ENCODE data around the gene ZC3H7A. TPM values are rescaled to one million over a fixed set of nuclear protein-coding genes. Genes with fewer than 3 reads are reported as not detected.
A peak's percentile ranks its signal among the peaks of the same experiment; 100 is the strongest.

Gene ZC3H7A
- total RNA-seq, 1 donor from 2014 or later = 22.6 TPM

GRCh38 chr16:11784038-11784369 is 13.1 kb downstream of the ZC3H7A start:
- ATAC-seq (no peak), DNase-seq (ENCODE audit: missing footprints) (no peak)
- intact Hi-C loops (cut with DNase I) = loop anchor here (5.0 kb wide), 1 partner anchor 42 kb away; the partner anchor contains the start of gene TXNDC11

DNA sequence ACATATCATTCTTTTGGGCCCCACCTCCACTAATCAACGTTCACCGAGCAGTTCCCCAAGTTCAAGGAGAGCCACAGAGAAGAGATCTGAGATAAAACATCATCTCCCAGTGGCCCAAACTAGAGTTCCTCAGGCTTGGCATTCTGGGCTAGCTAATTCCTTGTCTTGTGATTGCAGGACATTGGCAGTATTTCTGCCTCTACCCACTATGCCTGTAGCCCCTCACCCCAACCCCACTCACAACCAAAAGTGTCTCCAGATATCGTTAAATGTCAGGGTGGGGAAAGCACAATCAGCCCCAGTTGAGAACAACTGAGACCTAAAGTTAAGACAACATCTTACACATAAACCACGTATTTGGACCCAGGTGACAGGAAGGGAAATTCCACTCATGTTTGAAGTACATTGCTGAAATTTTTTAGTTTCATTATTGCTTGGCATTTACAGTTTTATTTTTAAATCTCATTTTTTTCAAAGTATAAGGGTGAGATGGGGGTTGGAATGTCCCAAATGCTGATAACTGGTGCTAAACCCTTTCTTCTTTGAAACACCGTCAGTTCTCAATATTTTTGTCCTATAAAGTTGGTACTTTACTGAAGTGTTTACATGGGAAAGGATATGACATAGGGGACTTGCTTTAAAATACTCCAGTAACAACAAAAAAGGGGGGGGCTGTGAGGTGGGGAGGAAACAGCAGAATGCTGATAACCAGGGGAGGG is 13.6 kb downstream of the ZC3H7A start:
- ATAC-seq (peak; percentile 51), DNase-seq (ENCODE audit: missing footprints) (no peak)
- intact Hi-C loops (cut with DNase I) = loop anchor here (5.0 kb wide), 1 partner anchor 41 kb away; the partner anchor contains the start of gene TXNDC11

DNA sequence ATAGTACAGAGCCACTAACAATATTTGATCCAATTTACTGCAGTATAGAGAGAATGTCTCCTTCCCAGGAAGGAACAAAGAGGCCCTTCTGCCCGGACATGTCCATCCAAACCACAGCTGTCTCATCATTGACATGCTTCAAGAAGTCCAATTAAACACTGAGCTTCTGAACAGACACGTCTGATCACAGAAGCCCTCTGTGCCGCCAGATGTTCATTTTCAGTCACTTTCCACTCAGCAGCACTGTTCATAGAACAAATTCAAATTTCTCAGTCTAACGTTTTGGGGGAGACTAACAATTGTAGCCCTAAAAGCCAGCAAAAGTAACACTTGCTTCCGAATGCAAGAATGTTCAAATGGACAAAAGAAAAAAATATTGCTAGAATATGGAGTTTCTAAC is 15.3 kb downstream of the ZC3H7A start:
- DNase-seq (ENCODE audit: missing footprints) (no peak), ATAC-seq (no peak)
- intact Hi-C loops (cut with DNase I) = loop anchor here (5.0 kb wide), 1 partner anchor 39 kb away; the partner anchor contains the start of gene TXNDC11

DNA sequence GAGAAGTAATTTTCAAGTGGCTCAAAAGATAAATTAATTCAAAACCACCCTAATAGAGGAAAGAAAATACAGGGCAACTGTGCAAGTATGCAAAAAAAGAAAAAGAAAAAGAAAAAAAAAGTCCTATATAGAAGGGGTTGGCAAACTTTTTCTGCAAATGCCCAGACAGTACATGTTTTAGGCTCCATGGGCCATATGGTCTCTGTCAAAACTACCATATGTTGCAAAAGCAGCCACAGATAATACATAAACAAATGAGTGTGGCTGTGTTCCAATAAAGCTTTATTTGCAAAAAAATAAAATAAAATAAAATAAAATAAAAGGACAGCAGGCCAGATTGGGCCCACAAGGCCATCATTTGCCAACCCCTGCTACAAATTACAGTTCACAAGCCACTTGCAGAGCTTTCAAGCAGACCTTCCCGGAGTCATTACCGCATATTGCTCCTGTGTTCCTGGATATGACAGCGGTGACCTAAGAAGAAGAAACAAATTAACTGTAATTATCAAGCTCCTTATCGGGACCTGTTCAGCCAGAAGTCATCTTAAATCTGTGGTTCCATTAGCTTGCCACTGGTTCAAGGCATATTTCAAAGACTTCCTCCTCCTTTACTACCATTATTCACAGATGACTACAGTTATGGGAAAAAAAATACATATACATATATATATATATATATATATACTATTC is 15.9 kb downstream of the ZC3H7A start:
- ATAC-seq (no peak), DNase-seq (ENCODE audit: missing footprints) (no peak)
- intact Hi-C loops (cut with DNase I) = loop anchor here (5.0 kb wide), 1 partner anchor 39 kb away; the partner anchor contains the start of gene TXNDC11

DNA sequence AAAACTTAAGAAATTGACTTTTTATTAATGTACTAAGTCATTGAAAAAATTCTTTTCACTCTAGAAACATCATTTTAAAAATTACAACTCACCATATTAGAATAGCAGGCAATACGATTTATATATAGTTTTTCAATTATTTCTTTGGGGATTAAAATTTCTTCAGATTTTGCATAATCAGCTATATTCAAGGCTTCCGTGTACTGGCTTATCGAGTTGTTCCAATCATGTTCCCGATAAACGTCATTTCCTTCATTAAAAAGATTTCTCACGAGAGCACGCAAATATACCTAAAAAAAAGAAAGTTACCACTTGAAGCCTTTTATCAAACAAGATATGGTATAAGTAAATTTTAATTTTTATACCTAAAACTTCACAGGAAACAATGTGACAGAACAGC is 18.0 kb downstream of the ZC3H7A start:
- no peak for ATAC-seq
- no peak for DNase-seq (ENCODE audit: missing footprints)
- intact Hi-C loops (cut with DNase I) = no loop called here

DNA sequence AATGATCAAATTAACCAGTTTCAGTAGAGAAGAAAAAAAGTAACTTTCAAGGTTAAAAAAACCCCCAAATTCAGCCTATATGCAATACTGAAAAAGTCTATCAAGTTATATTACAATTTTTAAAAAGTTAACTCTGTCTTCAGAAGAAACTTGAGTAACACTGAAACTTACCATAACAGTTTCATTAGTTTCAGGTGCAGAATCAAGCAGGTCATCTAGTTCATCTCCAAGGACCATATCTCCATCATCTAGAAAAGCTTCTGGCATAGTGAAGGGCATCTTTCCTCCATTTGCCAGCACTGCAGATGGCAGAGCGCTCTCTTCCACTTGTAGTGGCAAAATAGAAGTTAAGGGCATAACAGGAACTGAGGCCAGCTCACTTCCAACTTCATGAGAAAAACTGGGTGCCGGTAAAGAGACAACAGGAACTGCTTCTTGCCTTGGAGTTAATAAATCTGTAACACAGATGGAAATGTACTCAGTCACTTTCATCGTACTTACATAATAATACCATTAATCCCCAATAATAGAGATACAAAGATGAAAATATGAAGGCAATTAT is 22.9 kb downstream of the ZC3H7A start:
- intact Hi-C loops (cut with DNase I) = no loop called here
- ATAC-seq (no peak), DNase-seq (ENCODE audit: missing footprints) (no peak)

DNA sequence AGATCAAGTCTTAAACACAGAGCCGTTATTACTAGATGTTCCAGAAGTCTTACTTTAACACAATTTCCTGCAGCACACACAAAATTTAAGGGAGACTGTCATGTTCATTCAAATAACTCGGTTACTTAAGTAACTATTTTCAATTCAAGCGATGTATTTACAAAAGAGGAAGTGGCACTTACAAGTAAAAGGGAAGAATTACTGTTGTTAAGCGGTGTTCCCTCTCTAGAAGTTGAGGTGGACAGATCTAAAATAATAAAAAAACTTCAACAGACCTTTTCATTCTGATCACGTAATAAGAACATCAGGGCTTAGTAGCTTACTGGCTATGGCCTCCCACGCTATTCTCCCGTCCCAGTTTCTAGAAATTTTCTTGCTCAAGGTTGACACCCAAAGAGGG is 28.2 kb downstream of the ZC3H7A start:
- DNase-seq (ENCODE audit: missing footprints) (no peak), ATAC-seq (no peak)
- intact Hi-C loops (cut with DNase I) = no loop called here

DNA sequence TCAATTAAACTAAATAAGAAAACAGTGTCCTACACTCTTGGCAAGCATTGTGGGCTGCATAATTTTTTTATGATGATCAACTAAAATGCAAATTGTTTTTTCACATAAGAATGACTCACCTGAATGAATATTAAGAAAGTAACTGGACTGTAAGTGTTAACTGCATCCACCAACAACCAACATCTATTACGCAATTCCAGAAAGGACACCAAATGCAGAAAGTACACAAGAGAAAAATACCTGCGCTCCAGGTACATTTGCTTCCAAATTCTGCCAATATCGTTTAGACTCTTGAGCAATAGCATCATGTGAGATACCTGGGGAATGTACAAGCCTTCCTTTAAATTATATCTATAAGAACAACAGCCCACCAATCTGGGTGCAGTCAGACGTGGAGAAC is 34.6 kb downstream of the ZC3H7A start:
- ATAC-seq (no peak), DNase-seq (ENCODE audit: missing footprints) (no peak)
- intact Hi-C loops (cut with DNase I) = no loop called here

GRCh38 chr16:11759997-11760396 is 37.1 kb downstream of the ZC3H7A start:
- ATAC-seq (no peak), DNase-seq (ENCODE audit: missing footprints) (no peak)
- intact Hi-C loops (cut with DNase I) = no loop called here

DNA sequence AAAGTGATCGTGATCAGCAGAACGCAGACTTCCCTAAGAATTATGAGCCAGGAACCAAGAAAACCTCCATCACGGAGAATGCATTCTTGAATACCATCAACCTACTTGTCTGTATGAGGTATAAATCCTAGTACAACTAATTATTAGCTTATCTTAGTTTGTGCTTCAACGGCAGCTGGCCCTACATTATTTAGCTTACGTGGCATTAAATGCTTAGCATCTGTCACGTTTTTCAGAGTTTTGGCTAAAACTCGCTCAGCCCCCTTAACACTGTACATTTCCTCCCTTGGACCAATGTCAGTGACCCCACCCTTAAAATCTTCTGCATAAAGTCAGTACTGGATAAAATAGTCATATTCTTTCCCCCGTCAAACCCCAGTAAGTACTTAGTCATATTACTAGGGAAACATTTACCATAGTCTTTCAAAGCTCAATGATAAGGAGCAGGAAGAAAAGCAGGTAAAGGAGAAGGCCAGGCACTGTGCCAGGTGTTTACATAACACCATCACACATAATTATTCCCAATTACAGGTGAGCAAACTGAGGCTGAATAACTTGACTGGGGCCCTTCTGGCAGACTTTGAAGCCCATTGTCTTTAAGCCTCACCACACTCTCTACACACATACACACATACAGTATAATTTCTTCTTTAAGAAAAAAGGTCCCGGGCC is 37.8 kb downstream of the ZC3H7A start:
- intact Hi-C loops (cut with DNase I) = no loop called here
- DNase-seq (ENCODE audit: missing footprints) = no peak
- no peak for ATAC-seq

GRCh38 chr16:11757671-11758545 is 39.1 kb downstream of the ZC3H7A start:
- ATAC-seq = no peak

DNA sequence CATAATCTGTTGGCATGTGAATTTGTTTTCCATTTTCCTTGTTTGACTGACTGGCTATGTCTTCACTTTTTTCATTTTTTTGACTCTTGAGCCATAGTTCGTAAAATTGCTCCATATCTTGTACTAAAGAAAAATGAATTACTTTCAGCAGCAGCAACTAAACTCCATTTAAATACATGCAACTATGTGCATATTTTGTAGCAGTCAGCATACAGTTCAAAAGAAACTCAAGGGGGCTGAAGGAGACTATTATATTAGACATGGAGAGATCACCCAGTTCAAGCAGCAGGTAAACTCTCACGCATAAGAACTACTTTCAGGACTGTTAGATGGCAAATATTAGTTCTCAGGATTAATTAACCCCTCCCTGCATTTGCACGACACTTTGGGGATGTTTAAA is 40.8 kb downstream of the ZC3H7A start:
- no peak for ATAC-seq
- intact Hi-C loops (cut with DNase I) = no loop called here
- DNase-seq (ENCODE audit: missing footprints) = no peak

More at GRCh38 chr16:11757671-11758545, 39.1 kb downstream of the ZC3H7A start:
- intact Hi-C loops (cut with DNase I) = no loop called here
- DNase-seq (ENCODE audit: missing footprints) = no peak

GRCh38 chr16:11755022-11755760 is 41.9 kb downstream of the ZC3H7A start:
- no peak for DNase-seq (ENCODE audit: missing footprints)
- intact Hi-C loops (cut with DNase I) = no loop called here
- ATAC-seq = no peak

DNA sequence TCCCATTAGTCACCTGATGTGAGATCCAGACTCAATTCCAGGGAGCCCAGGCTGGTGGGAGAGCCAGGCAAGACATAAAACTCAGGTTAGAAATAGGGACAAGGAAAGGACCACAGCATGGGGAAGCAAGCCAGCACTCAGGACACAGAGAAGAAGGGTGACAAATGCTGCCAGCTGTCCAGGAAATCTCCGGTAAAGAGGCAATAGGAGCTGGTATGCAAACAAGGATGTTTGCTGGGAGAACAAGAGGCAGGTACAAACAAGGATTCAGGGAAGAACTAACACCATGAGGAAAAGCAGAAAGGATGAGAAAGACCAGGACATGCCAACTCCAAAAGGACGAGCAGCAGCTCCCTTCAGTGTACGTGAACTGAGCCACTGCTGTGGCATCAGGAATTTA is 44.2 kb downstream of the ZC3H7A start:
- ATAC-seq (no peak), DNase-seq (ENCODE audit: missing footprints) (no peak)
- intact Hi-C loops (cut with DNase I) = no loop called here

- intact Hi-C loops (cut with DNase I) = no loop called here
- no peak for DNase-seq (ENCODE audit: missing footprints)
- no peak for ATAC-seq
These were observed 47.0 kb downstream of the ZC3H7A start for GRCh38 chr16:11750056-11750455.

GRCh38 chr16:11748404-11749254 is 48.4 kb downstream of the ZC3H7A start:
- intact Hi-C loops (cut with DNase I) = no loop called here
- ATAC-seq (no peak), DNase-seq (ENCODE audit: missing footprints) (no peak)

- intact Hi-C loops (cut with DNase I) = no loop called here
- DNase-seq (ENCODE audit: missing footprints) (no peak), ATAC-seq (no peak)
These were observed 49.1 kb downstream of the ZC3H7A start for GRCh38 chr16:11747949-11748403.

All from Right ventricle myocardium inferior (tissue), 1 donor.